Spleen (tissue), 11 donors: ENCODE results near the gene CCDC170. TPM values are rescaled to one million over a fixed set of nuclear protein-coding genes. Genes with fewer than 3 reads are reported as not detected.

Source experiments
- DNase-seq: peaks from one replicate; pipeline ENCODE4 v3.0.0-alpha.2; 2020
- H3K27ac ChIP-seq, 8 donors: fragments of 200-600 bp; sonication (generic) in 7 of 8; 1 replicate in 4 of 8; 2 replicates in 4 of 8; pipeline versions ENCODE4 v1.5.0 to v1.8.0; 2016 to 2021; ENCODE audit warnings: inconsistent platforms in 4 of 8, mild to moderate bottlenecking in 4 of 8, moderate library complexity in 1 of 8
- H3K27me3 ChIP-seq, 7 donors: fragments of 200-600 bp; sonication (generic) in 6 of 7; replicated peaks in 1 of 7; 1 replicate in 4 of 7; 2 replicates in 3 of 7; pipeline versions ENCODE4 v1.5.0 to v1.8.0; 2016 to 2021; ENCODE audit warnings: inconsistent platforms in 3 of 7, mild to moderate bottlenecking in 1 of 7
- H3K36me3 ChIP-seq, 6 donors: fragments of 200-600 bp; sonication (generic) in 5 of 6; 1 replicate in 4 of 6; 2 replicates in 2 of 6; pipeline versions ENCODE4 v1.5.0 to v1.8.0; 2016 to 2021; ENCODE audit warnings: inconsistent platforms in 2 of 6
- H3K4me1 ChIP-seq, 6 donors: fragments of 200-600 bp; sonication (generic) in 5 of 6; 1 replicate in 3 of 6; 2 replicates in 3 of 6; pipeline versions ENCODE4 v1.5.0 to v1.8.0; 2016 to 2021; ENCODE audit warnings: inconsistent platforms in 3 of 6
- H3K4me3 ChIP-seq, 8 donors: fragments of 200-600 bp; sonication (generic) in 7 of 8; 1 replicate in 4 of 8; 2 replicates in 4 of 8; pipeline versions ENCODE4 v1.5.0 to v1.8.0; 2016 to 2021; ENCODE audit warnings: inconsistent platforms in 4 of 8, mild to moderate bottlenecking in 4 of 8, moderate library complexity in 2 of 8
- H3K9me3 ChIP-seq, 8 donors: fragments of 200-600 bp; sonication (generic) in 7 of 8; 1 replicate in 4 of 8; 2 replicates in 4 of 8; pipeline versions ENCODE4 v1.5.0 to v1.8.0; 2016 to 2021; ENCODE audit warnings: inconsistent platforms in 4 of 8
- POLR2A ChIP-seq, 3 donors: fragments of 450-650 bp; IDR thresholded peaks; one replicate each; pipeline ENCODE4 v1.5.1; 2017; ENCODE audit warnings: antibody characterized with exemption in 3 of 3, mild to moderate bottlenecking in 1 of 3
- POLR2AphosphoS5 ChIP-seq, 3 donors: sonication (generic); formaldehyde crosslinking; IDR thresholded peaks; one replicate each; pipeline ENCODE4 v1.5.1; 2017; ENCODE audit warnings: antibody characterized with exemption in 3 of 3
- whole genome bisulfite sequencing, 5 donors: extraction: QIAGEN DNeasy Blood & Tissue Kit in 3 of 5; methylation state at CpG; one replicate each; pipeline versions ENCODE4 v1.1.5 to v1.1.7; 2013 to 2018; 5-methylcytosine and 5-hydroxymethylcytosine counted together
- intact Hi-C: fragments of 100-400 bp; cut with DNase I; formaldehyde crosslinking; loops from one replicate; pipeline ENCODE4 v1.15.0; 2023; ENCODE audit warnings: low total_unique reads
- polyA plus RNA-seq, 3 donors: library from polyadenylated mRNA; stranded (reverse); fragments of 200-250 nt; gene quantifications; one replicate each; pipeline ENCODE4 v1.2.1, GENCODE V29; 2013
- total RNA-seq, 7 donors: library from RNA; depleted of rRNA in 3 of 7; stranded (reverse); fragments of >200 nt in 3 of 7; fragmentation: NEBNext Ultra II Directional in 4 of 7; extraction: Animal tissue kit (Norgen Biotek cat#: 25700) in 4 of 7; gene quantifications; one replicate each; pipeline versions ENCODE4 v1.1.0 to v1.2.1, GENCODE V29; 2016 to 2021
- TF ChIP-seq, protein P1 (sequence below), 11 experiments: fragments of 200-600 bp in 7 of 11; fragments of 450-650 bp in 4 of 11; sonication (generic) in 4 of 11; IDR thresholded peaks in 8 of 11; conservative IDR thresholded peaks in 3 of 11; 1 replicate in 7 of 11; 2 replicates in 4 of 11; pipeline versions ENCODE4 v1.4.0 to v1.8.0; 2016 to 2021; ENCODE audit warnings: antibody characterized with exemption in 11 of 11, inconsistent platforms in 4 of 11, mild to moderate bottlenecking in 1 of 11
- donor health status: healthy with polysubstance abuse.
- donor health status: DM: no; HTN: no; CAD: no; lungs with moderate emphysema.
- donor health status: DM: no; HTN: no; CAD: no.
- donor health status: Bipolar disorder and iron deficiency.
- donor health status: healthy.
- donor health status: DM: no; HTN: no; CAD: no.
- donor health status: DM: yes; HTN: yes; CAD: no.

CCDC170 gene
- total and polyA plus RNA-seq, 10 donors, result 0.49 to 4.3 (median 2.2) TPM

DNA sequence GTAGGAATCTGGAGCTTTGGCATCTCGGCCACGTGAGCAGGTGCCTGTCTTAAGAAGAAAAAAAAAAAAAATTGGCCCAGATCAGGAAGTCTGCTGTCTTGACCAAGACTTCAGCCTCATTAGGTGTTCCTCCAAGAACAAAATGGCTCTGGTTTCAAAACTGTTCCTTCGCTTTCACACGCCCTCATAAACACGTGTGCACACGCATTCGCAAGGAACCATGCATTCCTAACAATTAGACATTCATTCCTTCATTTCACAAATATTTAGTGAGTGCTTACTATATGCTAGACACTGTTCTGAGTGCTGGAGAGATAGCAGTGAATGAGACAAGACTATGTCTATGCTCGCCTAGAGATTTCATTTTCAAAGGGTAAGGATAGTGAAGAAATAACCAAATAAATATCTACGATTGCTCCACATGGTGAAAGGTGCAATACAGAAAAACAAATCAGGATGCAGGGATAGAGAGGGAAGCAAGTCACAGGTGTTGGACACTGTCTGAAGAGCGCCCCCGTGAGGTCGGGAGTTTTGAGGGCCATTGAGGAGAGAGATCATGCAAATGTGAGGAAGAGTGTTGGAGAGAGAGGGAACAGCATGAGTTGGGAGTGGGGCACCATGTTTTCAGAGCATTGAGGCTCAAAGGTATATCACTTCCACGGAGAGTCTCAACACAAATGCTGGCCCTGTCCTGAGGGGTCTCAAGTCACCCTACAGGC is 53.3 kb downstream of the CCDC170 start:
- no peak overlapping the region for H3K27ac ChIP-seq
- intact Hi-C loops, result no loop called here
- 83 to 91% (median 86%) methylated on average over 13 of the region's 13 CpGs for WGBS, 5 donors
- DNase-seq, result no peak
- TF ChIP-seq, protein P1, sequence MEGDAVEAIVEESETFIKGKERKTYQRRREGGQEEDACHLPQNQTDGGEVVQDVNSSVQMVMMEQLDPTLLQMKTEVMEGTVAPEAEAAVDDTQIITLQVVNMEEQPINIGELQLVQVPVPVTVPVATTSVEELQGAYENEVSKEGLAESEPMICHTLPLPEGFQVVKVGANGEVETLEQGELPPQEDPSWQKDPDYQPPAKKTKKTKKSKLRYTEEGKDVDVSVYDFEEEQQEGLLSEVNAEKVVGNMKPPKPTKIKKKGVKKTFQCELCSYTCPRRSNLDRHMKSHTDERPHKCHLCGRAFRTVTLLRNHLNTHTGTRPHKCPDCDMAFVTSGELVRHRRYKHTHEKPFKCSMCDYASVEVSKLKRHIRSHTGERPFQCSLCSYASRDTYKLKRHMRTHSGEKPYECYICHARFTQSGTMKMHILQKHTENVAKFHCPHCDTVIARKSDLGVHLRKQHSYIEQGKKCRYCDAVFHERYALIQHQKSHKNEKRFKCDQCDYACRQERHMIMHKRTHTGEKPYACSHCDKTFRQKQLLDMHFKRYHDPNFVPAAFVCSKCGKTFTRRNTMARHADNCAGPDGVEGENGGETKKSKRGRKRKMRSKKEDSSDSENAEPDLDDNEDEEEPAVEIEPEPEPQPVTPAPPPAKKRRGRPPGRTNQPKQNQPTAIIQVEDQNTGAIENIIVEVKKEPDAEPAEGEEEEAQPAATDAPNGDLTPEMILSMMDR (IDR thresholded peaks at IDR 0.05 in 8 of 11, conservative IDR thresholded peaks at IDR 0.05 in 3 of 11), result no peak
- no peaks in the 10 kb centered on the region for H3K36me3 ChIP-seq
- H3K4me3 ChIP-seq, result no peak overlapping the region
- H3K27me3 ChIP-seq, result no peaks in the 10 kb centered on the region
- peaks cover 0 to 17% (median 7%) of the 10 kb centered on the region in 8 donors for H3K9me3 ChIP-seq
- H3K4me1 ChIP-seq, result no peaks in the 10 kb centered on the region

DNA sequence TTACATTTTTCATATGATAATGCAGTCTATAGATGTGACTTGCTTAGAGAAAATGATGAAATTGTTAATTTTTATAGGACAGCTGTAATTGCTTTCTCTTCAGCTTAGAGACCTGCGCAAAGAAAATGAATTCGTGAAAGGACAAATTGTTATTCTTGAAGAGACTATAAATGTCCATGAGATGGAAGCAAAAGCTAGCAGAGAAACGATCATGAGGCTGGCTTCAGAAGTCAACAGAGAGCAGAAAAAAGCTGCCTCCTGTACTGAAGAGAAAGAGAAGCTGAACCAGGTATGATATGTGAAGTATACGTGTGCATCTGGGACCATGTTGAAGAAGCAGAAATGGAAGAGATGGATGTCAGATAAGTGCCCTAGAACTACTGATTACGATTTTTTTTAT is 54.4 kb downstream of the CCDC170 start:
- no peak for DNase-seq
- intact Hi-C loops, result no loop called here
- 80 to 95% (median 89%) methylated on average over 5 of the region's 5 CpGs for WGBS, 5 donors

DNA sequence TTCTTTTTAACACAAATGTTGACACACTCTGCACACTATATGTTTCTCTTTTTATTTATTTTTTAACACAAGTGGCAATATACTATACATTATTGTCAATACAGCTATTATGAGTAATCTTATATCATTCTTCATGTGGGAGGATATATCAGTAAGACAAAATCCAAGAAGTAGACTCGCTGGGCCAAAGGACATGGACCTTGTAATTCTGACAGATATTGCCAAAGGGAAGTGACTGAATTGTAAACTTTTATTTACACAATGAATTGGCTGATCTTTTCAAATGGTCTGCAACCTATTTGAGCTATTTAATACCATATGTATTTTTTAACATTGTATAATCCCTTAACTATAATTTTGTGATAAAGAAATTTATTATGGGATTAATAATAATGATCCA is 56.0 kb downstream of the CCDC170 start:
- peaks cover 0 to 8% (median 0%) of the 10 kb centered on the region in 6 donors for H3K4me1 ChIP-seq
- H3K9me3 ChIP-seq, result peaks cover 0 to 17% (median 7%) of the 10 kb centered on the region in 8 donors
- 75 to 88% (median 79%) methylated on average over 1 of the region's 1 CpG for WGBS, 5 donors
- DNase-seq, result no peak
- no peak overlapping the region for H3K4me3 ChIP-seq
- TF ChIP-seq, protein P1 (IDR thresholded peaks at IDR 0.05 in 8 of 11, conservative IDR thresholded peaks at IDR 0.05 in 3 of 11), result no peak
- no peak for TF ChIP-seq POLR2A (IDR thresholded peaks at IDR 0.05)
- TF ChIP-seq POLR2AphosphoS5 (IDR thresholded peaks at IDR 0.05), result no peak
- no peaks in the 10 kb centered on the region for H3K27me3 ChIP-seq
- H3K36me3 ChIP-seq, result no peaks in the 10 kb centered on the region
- H3K27ac ChIP-seq, result no peak overlapping the region
- intact Hi-C loops, result no loop called here

More for the DNA sequence above, 54.4 kb downstream of the CCDC170 start:
- Histone ChIP-seq H3K4me3 (no peak overlapping the region), H3K27me3 (no peaks in the 10 kb centered on the region), H3K4me1 (no peaks in the 10 kb centered on the region), H3K27ac (no peak overlapping the region), H3K36me3 (no peaks in the 10 kb centered on the region), H3K9me3 (peaks cover 0 to 17% (median 7%) of the 10 kb centered on the region in 8 donors)
- TF ChIP-seq POLR2A (IDR thresholded peaks at IDR 0.05) (no peak), POLR2AphosphoS5 (IDR thresholded peaks at IDR 0.05) (no peak)
- TF ChIP-seq, protein P1 (IDR thresholded peaks at IDR 0.05 in 8 of 11, conservative IDR thresholded peaks at IDR 0.05 in 3 of 11), result no peak

DNA sequence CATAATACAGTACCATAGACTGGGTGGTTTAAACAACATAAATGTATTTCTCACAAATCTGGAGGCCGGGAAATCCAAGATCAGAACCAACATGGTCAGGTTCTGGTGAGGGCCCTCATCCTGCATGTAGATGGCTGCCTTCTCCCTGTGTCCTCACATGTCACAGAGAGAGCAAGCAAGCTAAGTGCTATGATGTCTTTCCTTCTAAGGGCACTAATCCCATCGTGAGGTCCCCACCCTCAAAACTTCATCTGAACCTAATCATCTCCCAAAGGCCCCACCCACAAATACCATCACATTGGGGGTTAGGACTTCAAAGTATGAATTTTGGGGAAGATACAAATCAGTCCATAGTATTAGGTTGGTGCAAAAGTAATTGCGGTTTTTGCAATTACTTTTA is 56.8 kb downstream of the CCDC170 start:
- H3K36me3 ChIP-seq, result no peaks in the 10 kb centered on the region
- peaks cover 0 to 8% (median 0%) of the 10 kb centered on the region in 6 donors for H3K4me1 ChIP-seq
- peaks cover 0 to 17% (median 7%) of the 10 kb centered on the region in 8 donors for H3K9me3 ChIP-seq
- 86 to 95% (median 95%) methylated on average over 3 of the region's 3 CpGs for WGBS, 5 donors
- intact Hi-C loops, result no loop called here
- no peak for DNase-seq
- H3K27me3 ChIP-seq, result no peaks in the 10 kb centered on the region
- no peak overlapping the region for H3K4me3 ChIP-seq
- TF ChIP-seq POLR2AphosphoS5 (IDR thresholded peaks at IDR 0.05) (no peak), POLR2A (IDR thresholded peaks at IDR 0.05) (no peak)
- TF ChIP-seq, protein P1 (IDR thresholded peaks at IDR 0.05 in 8 of 11, conservative IDR thresholded peaks at IDR 0.05 in 3 of 11), result no peak
- H3K27ac ChIP-seq, result no peak overlapping the region
